IMR-90 (cell line): ENCODE data around the gene IL21R. TPM values are rescaled to one million over a fixed set of nuclear protein-coding genes. Genes with fewer than 3 reads are reported as not detected.
A peak's percentile ranks its signal among the peaks of the same experiment; 100 is the strongest.

Experiments used
- ATAC-seq: fragments of 200-7000 bp; cut with Tn5 transposase; 2 replicates; pipeline ENCODE4 v1.9.1; 2020; ENCODE audit warnings: low read depth, mild to moderate bottlenecking, moderate library complexity
- BruUV-seq: library from RNA; stranded (reverse); fragments of 400-500 nt; replicated peaks from 2 replicates; lab custom pipeline; 2021; lab: Mats Ljungman, UMichigan
- CTCF ChIA-PET: fragments of 300-600 bp; formaldehyde crosslinking; extraction: SDS; loops from one replicate; lab custom pipeline; 2021; ENCODE audit warnings: antibody characterized with exemption; lab: Yijun Ruan, JAX
- POLR2A ChIA-PET: fragments of 300-600 bp; sonication (Branson Sonifier 250); formaldehyde crosslinking; loops from one replicate; lab custom pipeline; 2022; ENCODE audit warnings: antibody characterized with exemption; ENCODE audit not compliant: unreplicated experiment; lab: Charles Lee
- DNase-seq: peaks from one replicate; pipeline ENCODE4 v3.0.0; 2013
- H2AFZ ChIP-seq: replicated peaks from 2 replicates; pipeline ENCODE3; 2013; ENCODE audit warnings: low read length, mild to moderate bottlenecking; ENCODE audit not compliant: poor library complexity
- H2AK5ac ChIP-seq: 2 replicates; pipeline ENCODE4 v1.6.1; 2013; ENCODE audit warnings: low read depth, low read length, inconsistent platforms
- H2AK9ac ChIP-seq: replicated peaks from 2 replicates; pipeline ENCODE3; 2013; ENCODE audit warnings: mild to moderate bottlenecking, low read depth, low read length, moderate library complexity; ENCODE audit not compliant: poor library complexity
- H2BK120ac ChIP-seq: 2 replicates; pipeline ENCODE4 v1.6.1; 2013; ENCODE audit warnings: low read depth, low read length, inconsistent platforms
- H2BK15ac ChIP-seq: 3 replicates; pipeline ENCODE4 v1.6.1; 2013; ENCODE audit warnings: low read depth, low read length, inconsistent platforms
- H2BK20ac ChIP-seq: 2 replicates; pipeline ENCODE4 v1.6.1; 2013; ENCODE audit warnings: low read depth, mild to moderate bottlenecking, inconsistent platforms, low read length, moderate library complexity
- H2BK5ac ChIP-seq: 2 replicates; pipeline ENCODE4 v1.6.1; 2013; ENCODE audit warnings: mild to moderate bottlenecking, low read depth, low read length, inconsistent platforms; ENCODE audit not compliant: poor library complexity, severe bottlenecking
- H3K14ac ChIP-seq: replicated peaks from 2 replicates; pipeline ENCODE4 v1.6.1; 2013; ENCODE audit warnings: low read depth, low read length, inconsistent platforms
- H3K18ac ChIP-seq: 2 replicates; pipeline ENCODE4 v1.6.1; 2013; ENCODE audit warnings: low read depth, low read length, control low read depth
- H3K23ac ChIP-seq: 2 replicates; pipeline ENCODE4 v1.6.1; 2013; ENCODE audit warnings: low read depth, low read length, inconsistent platforms
- H3K27ac ChIP-seq: 2 replicates; pipeline ENCODE4 v1.5.1; 2013; ENCODE audit warnings: mild to moderate bottlenecking, control low read depth, low read length; ENCODE audit not compliant: insufficient read depth
- H3K27me3 ChIP-seq: 2 replicates; pipeline ENCODE4 v1.6.1; 2013; ENCODE audit warnings: low read length; ENCODE audit not compliant: control insufficient read depth, insufficient read depth
- H3K36me3 ChIP-seq: 2 replicates; pipeline ENCODE4 v1.6.1; 2013; ENCODE audit warnings: low read length, mixed read lengths; ENCODE audit not compliant: control insufficient read depth, insufficient read depth
- H3K4ac ChIP-seq: 2 replicates; pipeline ENCODE4 v1.6.1; 2013; ENCODE audit warnings: low read depth, low read length, inconsistent platforms
- H3K4me1 ChIP-seq: 2 replicates; pipeline ENCODE4 v1.6.1; 2013; ENCODE audit warnings: low read length, mixed read lengths; ENCODE audit not compliant: control insufficient read depth, insufficient read depth
- H3K4me2 ChIP-seq: 2 replicates; pipeline ENCODE4 v1.6.1; 2013; ENCODE audit warnings: low read depth, mild to moderate bottlenecking, control low read depth, low read length, moderate library complexity
- H3K4me3 ChIP-seq: 2 replicates; pipeline ENCODE4 v1.5.1; 2013; ENCODE audit warnings: low read depth, mild to moderate bottlenecking, control low read depth, low read length, moderate library complexity; ENCODE audit not compliant: insufficient read depth
- H3K56ac ChIP-seq: 2 replicates; pipeline ENCODE4 v1.6.1; 2013; ENCODE audit warnings: low read length, inconsistent platforms; ENCODE audit not compliant: insufficient read depth; ENCODE audit errors: extremely low read depth
- H3K79me1 ChIP-seq, 2 experiments: 2 replicates each; pipeline ENCODE4 v1.6.1; 2013; ENCODE audit warnings: low read length in 2 of 2, inconsistent platforms in 1 of 2, low read depth in 1 of 2
- H3K9ac ChIP-seq: 2 replicates; pipeline ENCODE4 v1.6.1; 2013; ENCODE audit warnings: low read depth, low read length, control low read depth
- H3K9me1 ChIP-seq: 2 replicates; pipeline ENCODE4 v1.6.1; 2013; ENCODE audit warnings: low read length, inconsistent platforms; ENCODE audit not compliant: insufficient read depth
- H3K9me3 ChIP-seq: 2 replicates; pipeline ENCODE4 v1.6.1; 2013; ENCODE audit warnings: low read length; ENCODE audit not compliant: control insufficient read depth, insufficient read depth
- H4K20me1 ChIP-seq: 2 replicates; pipeline ENCODE4 v1.6.1; 2013; ENCODE audit warnings: low read length, inconsistent platforms; ENCODE audit not compliant: insufficient read depth
- H4K5ac ChIP-seq: 2 replicates; pipeline ENCODE4 v1.6.1; 2013; ENCODE audit warnings: mild to moderate bottlenecking, low read depth, low read length, control low read depth
- H4K8ac ChIP-seq, 2 experiments: 2 replicates each; pipeline ENCODE4 v1.6.1; 2013; ENCODE audit warnings: low read depth in 2 of 2, low read length in 2 of 2, control low read depth in 1 of 2, inconsistent platforms in 1 of 2
- H4K91ac ChIP-seq: 2 replicates; pipeline ENCODE4 v1.6.1; 2013; ENCODE audit warnings: low read depth, low read length, inconsistent platforms; ENCODE audit not compliant: insufficient read depth
- CEBPB ChIP-seq: IDR thresholded peaks from 2 replicates; pipeline ENCODE4 v1.6.1; 2012; ENCODE audit warnings: low read depth, low read length, improper control_type of control experiment
- FOS ChIP-seq: fragments of 150-350 bp; IDR thresholded peaks from 2 replicates; pipeline ENCODE4 v1.6.1; 2016; ENCODE audit warnings: low read depth, low read length
- NFE2L2 ChIP-seq: fragments of 150-350 bp; IDR thresholded peaks from 2 replicates; pipeline ENCODE4 v1.6.1; 2016; ENCODE audit warnings: low read depth, mild to moderate bottlenecking, low read length
- WGBS, 2 experiments: methylation state at CpG; one replicate each; pipeline versions ENCODE4 v1.1.5 to v1.1.7; 2013; ENCODE audit warnings: missing lambda C conversion rate in 2 of 2; ENCODE audit not compliant: insufficient read length in 1 of 2; ENCODE audit errors: extremely low coverage in 2 of 2; 5-methylcytosine and 5-hydroxymethylcytosine counted together
- dilution Hi-C: fragments of 300-500 bp; cut with HindIII; formaldehyde crosslinking; loops from one replicate; pipeline ENCODE4 v1.14.3; 2018; ENCODE audit warnings: low sequenced_read_pairs; ENCODE audit not compliant: unreplicated experiment
- in situ Hi-C: fragments of 300-500 bp; cut with MboI; formaldehyde crosslinking; loops from 3 replicates; pipeline ENCODE4 v1.14.3; 2019; ENCODE audit warnings: low sequenced_read_pairs, inconsistent platforms, mixed read lengths
- intact Hi-C: fragments of 100-400 bp; cut with micrococcal nuclease; formaldehyde crosslinking; loops from 2 replicates; pipeline ENCODE4 v1.10.0; 2022
- polyA plus RNA-seq, 3 experiments: library from polyadenylated mRNA; depleted of rRNA; stranded (reverse); fragments of >200 nt; gene quantifications; 2 replicates each; pipeline ENCODE4 v1.2.3, GENCODE V29; 2012; ENCODE audit warnings: low replicate concordance in 1 of 3
- total RNA-seq: library from RNA; depleted of rRNA; stranded (reverse); fragments of >200 nt; gene quantifications from 2 replicates; pipeline ENCODE4 v1.2.3, GENCODE V29; 2012

IL21R gene
- total and polyA plus RNA-seq, 2 of the 4 experiments (the other 2 are of a cell fraction) = 0.72 to 0.97 TPM

- no peak overlapping the region; the same call in 1 of the 2 replicates for H4K5ac ChIP-seq
- ATAC-seq = no peak
- peak overlapping the region; percentile 12 for H2BK5ac ChIP-seq
- H2AFZ ChIP-seq = peak overlapping the region; percentile 81
- no peaks in the 10 kb centered on the region for H4K20me1 ChIP-seq
- peak overlapping the region; percentile 84 for H3K4ac ChIP-seq
- no TSS peak for BruUV-seq
- H4K8ac ChIP-seq = peak overlapping the region; percentile 8 to 32; a peak in 2 of 4 replicates
- intact Hi-C loops (no loop called here), in situ Hi-C loops (no loop called here), dilution Hi-C loops (no loop called here)
- peaks cover 17% of the 10 kb centered on the region for H3K9me1 ChIP-seq
- peak overlapping the region; percentile 91 for H2AK5ac ChIP-seq
- no peaks in the 10 kb centered on the region for H3K27me3 ChIP-seq
- H3K79me1 ChIP-seq = peaks cover 6 to 15% of the 10 kb centered on the region in 2 experiments; a peak in 2 of 4 replicates
- H2BK120ac ChIP-seq = peak overlapping the region; percentile 86
- POLR2A ChIA-PET = no interaction called here
- H3K4me1 ChIP-seq = peaks cover 17% of the 10 kb centered on the region
- peak overlapping the region; percentile 86 for H4K91ac ChIP-seq
- no peaks in the 10 kb centered on the region for H3K9me3 ChIP-seq
- H2BK20ac ChIP-seq = peak overlapping the region; percentile 79
- H3K14ac ChIP-seq = peak overlapping the region; percentile 15; the same call in 1 of the 2 replicates
- H3K4me3 ChIP-seq = no peak overlapping the region
- no peaks in the 10 kb centered on the region for H3K36me3 ChIP-seq
- peak overlapping the region; percentile 74; the same call in 1 of the 3 replicates for H2BK15ac ChIP-seq
- H3K18ac ChIP-seq = peak overlapping the region; percentile 37
- peak overlapping the region; percentile 78 for H2AK9ac ChIP-seq
- H3K9ac ChIP-seq = peak overlapping the region; percentile 48; the same call in 1 of the 2 replicates
- H3K56ac ChIP-seq = peak overlapping the region; percentile 29; the same call in 1 of the 2 replicates
- TF ChIP-seq NFE2L2 (no peak), CEBPB (no peak), FOS (no peak)
- DNase-seq = no peak
- no CpG with 5 or more reads among the region's 8 CpGs for WGBS, 2 experiments
- H3K4me2 ChIP-seq = peak overlapping the region; percentile 47
- no peak overlapping the region; the same call in 1 of the 2 replicates for H3K27ac ChIP-seq
- H3K23ac ChIP-seq = peak overlapping the region; percentile 33; the same call in 1 of the 2 replicates
- CTCF ChIA-PET = no interaction called here
These were observed 592 bp downstream of the IL21R start for GRCh38 chr16:27402569-27402963.
